Mesenchymal stem cell (in vitro differentiated cells and primary cell): ENCODE results near the gene FBXW9.
A peak's percentile ranks its signal among the peaks of the same experiment; 100 is the strongest.
"Not testable (repeated sequence)": the region's sequence is repeated elsewhere in the genome, so short reads cannot be mapped to it uniquely, and the experiment has no call there.

Source experiments
- DNase-seq: peaks from one replicate; pipeline ENCODE4 v3.0.0-alpha.2; 2013
- H2AFZ ChIP-seq: one replicate; pipeline ENCODE4 v1.6.1; 2013; ENCODE audit warnings: low read depth, mild to moderate bottlenecking, control low read depth, inconsistent platforms, low read length, moderate library complexity
- H2AK5ac ChIP-seq: 2 replicates; pipeline ENCODE4 v1.6.1; 2013; ENCODE audit warnings: low read length, moderate library complexity, mild to moderate bottlenecking, inconsistent platforms; ENCODE audit not compliant: severe bottlenecking
- H2BK120ac ChIP-seq: one replicate; pipeline ENCODE4 v1.6.1; 2013; ENCODE audit warnings: low read depth, mild to moderate bottlenecking, inconsistent platforms, low read length, moderate library complexity
- H2BK12ac ChIP-seq, 2 experiments: one replicate each; pipeline ENCODE4 v1.6.1; 2013; ENCODE audit warnings: inconsistent platforms in 2 of 2, low read length in 2 of 2, mild to moderate bottlenecking in 2 of 2, moderate library complexity in 2 of 2, control low read depth in 1 of 2
- H2BK15ac ChIP-seq: one replicate; pipeline ENCODE4 v1.6.1; 2013; ENCODE audit warnings: mild to moderate bottlenecking, low read depth, inconsistent platforms; ENCODE audit not compliant: poor library complexity, severe bottlenecking
- H2BK5ac ChIP-seq: 2 replicates; pipeline ENCODE4 v1.6.1; 2013; ENCODE audit warnings: low read depth, mild to moderate bottlenecking, low read length, control low read depth, inconsistent platforms; ENCODE audit not compliant: poor library complexity, severe bottlenecking
- H3K14ac ChIP-seq, 2 experiments: one replicate each; pipeline ENCODE4 v1.6.1; 2013; ENCODE audit warnings: inconsistent platforms in 2 of 2, low read length in 2 of 2, control low read depth in 1 of 2, mild to moderate bottlenecking in 1 of 2, moderate library complexity in 1 of 2
- H3K18ac ChIP-seq, 2 experiments: one replicate each; pipeline ENCODE4 v1.6.1; 2013; ENCODE audit warnings: inconsistent platforms in 2 of 2, low read length in 2 of 2, control low read depth in 1 of 2, low read depth in 1 of 2, mild to moderate bottlenecking in 1 of 2
- H3K23ac ChIP-seq, 2 experiments: one replicate each; pipeline ENCODE4 v1.6.1; 2013; ENCODE audit warnings: inconsistent platforms in 2 of 2, low read length in 2 of 2, mild to moderate bottlenecking in 2 of 2, moderate library complexity in 2 of 2, control low read depth in 1 of 2
- H3K27ac ChIP-seq: 2 replicates; pipeline ENCODE4 v1.5.1; 2013; ENCODE audit warnings: mild to moderate bottlenecking, moderate library complexity, low read length, control low read depth, inconsistent platforms; ENCODE audit not compliant: poor library complexity, severe bottlenecking
- H3K27me3 ChIP-seq, 2 experiments: 2 replicates each; pipeline versions ENCODE4 v1.6.1 to v1.7.0; 2013; ENCODE audit warnings: low read length in 2 of 2, mild to moderate bottlenecking in 2 of 2, moderate library complexity in 2 of 2, control low read depth in 1 of 2, inconsistent platforms in 1 of 2; ENCODE audit not compliant: control insufficient read depth in 1 of 2, insufficient read depth in 1 of 2
- H3K36me3 ChIP-seq, 2 experiments: 2 replicates each; pipeline versions ENCODE4 v1.6.1 to v1.7.0; 2013; ENCODE audit warnings: low read length in 2 of 2, control low read depth in 1 of 2, inconsistent platforms in 1 of 2, low read depth in 1 of 2, mild to moderate bottlenecking in 1 of 2; ENCODE audit not compliant: insufficient read depth in 2 of 2, control insufficient read depth in 1 of 2
- H3K4ac ChIP-seq, 2 experiments: one replicate each; pipeline ENCODE4 v1.6.1; 2013; ENCODE audit warnings: inconsistent platforms in 2 of 2, low read length in 2 of 2, mild to moderate bottlenecking in 2 of 2, moderate library complexity in 2 of 2, control low read depth in 1 of 2, low read depth in 1 of 2
- H3K4me1 ChIP-seq: 2 replicates; pipeline ENCODE4 v1.6.1; 2013; ENCODE audit warnings: low read depth, low read length, control low read depth; ENCODE audit not compliant: control insufficient read depth, insufficient read depth
- H3K4me2 ChIP-seq: 2 replicates; pipeline ENCODE4 v1.6.1; 2013; ENCODE audit warnings: low read length, mild to moderate bottlenecking, inconsistent platforms; ENCODE audit not compliant: poor library complexity, severe bottlenecking
- H3K4me3 ChIP-seq, 2 experiments: 2 replicates each; pipeline versions ENCODE4 v1.5.1 to v1.7.0; 2013; ENCODE audit warnings: low read length in 2 of 2, mild to moderate bottlenecking in 2 of 2, control low read depth in 1 of 2, low read depth in 1 of 2; ENCODE audit not compliant: insufficient read depth in 1 of 2
- H3K79me1 ChIP-seq: replicated peaks from 2 replicates; pipeline ENCODE4 v1.6.1; 2013; ENCODE audit warnings: mild to moderate bottlenecking, control low read depth, low read length, inconsistent platforms; ENCODE audit not compliant: poor library complexity, severe bottlenecking
- H3K9ac ChIP-seq: 2 replicates; pipeline ENCODE4 v1.7.0; 2013; ENCODE audit warnings: mild to moderate bottlenecking, low read length, moderate library complexity
- H3K9me3 ChIP-seq: 2 replicates; pipeline ENCODE4 v1.7.0; 2013; ENCODE audit warnings: mild to moderate bottlenecking, low read length; ENCODE audit not compliant: control insufficient read depth
- H4K8ac ChIP-seq: one replicate; pipeline ENCODE4 v1.6.1; 2013; ENCODE audit warnings: inconsistent platforms, mild to moderate bottlenecking, low read length, moderate library complexity
- H4K91ac ChIP-seq: one replicate; pipeline ENCODE4 v1.6.1; 2013; ENCODE audit warnings: mild to moderate bottlenecking, low read length, inconsistent platforms
- WGBS: methylation state at CpG from one replicate; pipeline ENCODE4 v1.1.7; 2013; ENCODE audit warnings: mixed read lengths; 5-methylcytosine and 5-hydroxymethylcytosine counted together

The FBXW9 gene

GRCh38 chr19:12727745-12728433 lies 31.5 kb upstream of the FBXW9 start:
- Histone ChIP-seq H3K27me3 (no peaks in the 10 kb centered on the region), H2BK5ac (no peak overlapping the region), H3K4ac (no peak overlapping the region), H3K18ac (no peak overlapping the region), H2BK15ac (no peak overlapping the region), H3K23ac (no peak overlapping the region), H3K9ac (no peak overlapping the region), H3K36me3 (peaks cover 46 to 50% of the 10 kb centered on the region in 2 experiments), H2AFZ (no peak overlapping the region), H4K91ac (no peak overlapping the region), H3K4me2 (no peak overlapping the region), H2BK120ac (no peak overlapping the region), H3K4me1 (peaks cover 15% of the 10 kb centered on the region), H2BK12ac (no peak overlapping the region), H3K14ac (no peak overlapping the region), H3K4me3 (no peak overlapping the region), H4K8ac (no peak overlapping the region), H3K79me1 (peaks cover 23% of the 10 kb centered on the region), H2AK5ac (no peak overlapping the region), H3K27ac (no peak overlapping the region), H3K9me3 (no peaks in the 10 kb centered on the region)
- WGBS: 98% methylated on average over 8 of the region's 9 CpGs
- no peak for DNase-seq

- Histone ChIP-seq H4K8ac (no peak overlapping the region), H3K36me3 (peaks cover 44 to 50% of the 10 kb centered on the region in 2 experiments), H3K9ac (no peak overlapping the region), H3K4me1 (peaks cover 7% of the 10 kb centered on the region), H3K9me3 (no peaks in the 10 kb centered on the region), H2AFZ (no peak overlapping the region), H3K79me1 (peaks cover 23% of the 10 kb centered on the region), H2BK15ac (no peak overlapping the region), H4K91ac (no peak overlapping the region), H3K4me2 (no peak overlapping the region), H3K18ac (no peak overlapping the region), H3K23ac (no peak overlapping the region), H3K14ac (no peak overlapping the region), H3K27me3 (no peaks in the 10 kb centered on the region), H3K4ac (no peak overlapping the region), H2BK5ac (no peak overlapping the region), H2BK12ac (no peak overlapping the region), H2AK5ac (no peak overlapping the region), H2BK120ac (no peak overlapping the region), H3K27ac (no peak overlapping the region), H3K4me3 (no peak overlapping the region)
- DNase-seq: no peak
- WGBS: 100% methylated on average over 1 of the region's 2 CpGs
These were observed 30.5 kb upstream of the FBXW9 start for GRCh38 chr19:12726988-12727316.

- WGBS: 94% methylated on average over 10 of the region's 10 CpGs
- not testable (repeated sequence) for H2BK5ac ChIP-seq, H3K4me3 ChIP-seq
These were observed 29.2 kb upstream of the FBXW9 start for GRCh38 chr19:12725612-12726011.

GRCh38 chr19:12723641-12724426 lies 27.4 kb upstream of the FBXW9 start, which contains the start of gene TNPO2:
TSS of gene TNPO2 (minus strand) at chr19:12723932. CDS start at chr19:12720977, 2,955 bp downstream.
- Histone ChIP-seq H3K18ac (peak within 1 kb of the TSS; percentile 9 to 97), H3K9me3 (no peaks in the 10 kb centered on the region), H2BK12ac (peak within 1 kb of the TSS in 1 of 2 experiments; percentile 83), H4K8ac (peak within 1 kb of the TSS; percentile 73), H3K4ac (peak within 1 kb of the TSS; percentile 49 to 79), H2AK5ac (peak within 1 kb of the TSS; percentile 42), H3K14ac (peak within 1 kb of the TSS in 1 of 2 experiments; percentile 96), H2AFZ (peak within 1 kb of the TSS; percentile 61), H3K4me1 (peaks cover 16% of the 10 kb centered on the region), H3K9ac (peak within 1 kb of the TSS; percentile 91), H3K36me3 (peaks cover 21 to 30% of the 10 kb centered on the region in 2 experiments), H4K91ac (no peak within 1 kb of the TSS), H3K79me1 (peaks cover 15% of the 10 kb centered on the region), H3K27me3 (no peaks in the 10 kb centered on the region), H3K27ac (peak within 1 kb of the TSS; percentile 65), H3K23ac (peak within 1 kb of the TSS in 1 of 2 experiments; percentile 49), H2BK15ac (no peak within 1 kb of the TSS), H2BK120ac (peak within 1 kb of the TSS; percentile 21), H2BK5ac (no peak within 1 kb of the TSS), H3K4me3 (peak within 1 kb of the TSS; percentile 55 to 95), H3K4me2 (peak within 1 kb of the TSS; percentile 83)
- 6% methylated on average over 28 of the region's 28 CpGs for WGBS
- peak; percentile 78 for DNase-seq

More at GRCh38 chr19:12725612-12726011, 29.2 kb upstream of the FBXW9 start:
- not testable (repeated sequence) for DNase-seq, H3K4me1 ChIP-seq, H2BK120ac ChIP-seq, H3K4me2 ChIP-seq, H3K27me3 ChIP-seq, H3K27ac ChIP-seq, H3K9ac ChIP-seq, H2BK12ac ChIP-seq, H3K9me3 ChIP-seq, H3K14ac ChIP-seq, H3K4ac ChIP-seq, H2AFZ ChIP-seq, H2AK5ac ChIP-seq, H4K8ac ChIP-seq, H2BK15ac ChIP-seq, H3K23ac ChIP-seq, H3K18ac ChIP-seq, H4K91ac ChIP-seq
- Histone ChIP-seq H3K36me3 (peaks cover 33 to 41% of the 10 kb centered on the region in 2 experiments), H3K79me1 (peaks cover 23% of the 10 kb centered on the region)
